Measurements from ENCODE around the gene GPAT3. TPM values are rescaled to one million over a fixed set of nuclear protein-coding genes. Genes with fewer than 3 reads are reported as not detected.

Gene GPAT3
- total RNA-seq, 2 donors from 2014 or later: 1.8 to 4.3 TPM

GRCh38 chr4:83610729-83611128, 74.8 kb downstream of the GPAT3 start:
- H3K4me1 ChIP-seq: peaks cover 8% of the 10 kb centered on the region
- no peak overlapping the region for H3K4me3 ChIP-seq
- DNase-seq: no peak
- 93 to 100% methylated on average over 1 of the region's 1 CpG for WGBS, 2 donors
- no peaks in the 10 kb centered on the region for H3K27me3 ChIP-seq
- no peak for ATAC-seq
- H3K9me3 ChIP-seq: peaks cover 0 to 16% (median 0%) of the 10 kb centered on the region in 3 donors
- intact Hi-C loops (cut with DNase I): no loop called here
- H3K36me3 ChIP-seq (replicated peaks in 1 of 2; ENCODE audit: insufficient read depth in 1 of 2, low read depth in 2 of 2): no peaks in the 10 kb centered on the region
- H3K27ac ChIP-seq: no peak overlapping the region
- TF ChIP-seq, protein P1, sequence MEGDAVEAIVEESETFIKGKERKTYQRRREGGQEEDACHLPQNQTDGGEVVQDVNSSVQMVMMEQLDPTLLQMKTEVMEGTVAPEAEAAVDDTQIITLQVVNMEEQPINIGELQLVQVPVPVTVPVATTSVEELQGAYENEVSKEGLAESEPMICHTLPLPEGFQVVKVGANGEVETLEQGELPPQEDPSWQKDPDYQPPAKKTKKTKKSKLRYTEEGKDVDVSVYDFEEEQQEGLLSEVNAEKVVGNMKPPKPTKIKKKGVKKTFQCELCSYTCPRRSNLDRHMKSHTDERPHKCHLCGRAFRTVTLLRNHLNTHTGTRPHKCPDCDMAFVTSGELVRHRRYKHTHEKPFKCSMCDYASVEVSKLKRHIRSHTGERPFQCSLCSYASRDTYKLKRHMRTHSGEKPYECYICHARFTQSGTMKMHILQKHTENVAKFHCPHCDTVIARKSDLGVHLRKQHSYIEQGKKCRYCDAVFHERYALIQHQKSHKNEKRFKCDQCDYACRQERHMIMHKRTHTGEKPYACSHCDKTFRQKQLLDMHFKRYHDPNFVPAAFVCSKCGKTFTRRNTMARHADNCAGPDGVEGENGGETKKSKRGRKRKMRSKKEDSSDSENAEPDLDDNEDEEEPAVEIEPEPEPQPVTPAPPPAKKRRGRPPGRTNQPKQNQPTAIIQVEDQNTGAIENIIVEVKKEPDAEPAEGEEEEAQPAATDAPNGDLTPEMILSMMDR (IDR thresholded peaks at IDR 0.05): no peak
- no peak for TF ChIP-seq POLR2A (IDR thresholded peaks at IDR 0.05)

- Histone ChIP-seq H3K4me1 (peaks cover under 1% of the 10 kb centered on the region), H3K27me3 (no peaks in the 10 kb centered on the region), H3K9me3 (peaks cover 0 to 16% (median 0%) of the 10 kb centered on the region in 3 donors), H3K36me3 (replicated peaks in 1 of 2; ENCODE audit: insufficient read depth in 1 of 2, low read depth in 2 of 2) (no peaks in the 10 kb centered on the region), H3K27ac (no peak overlapping the region), H3K4me3 (no peak overlapping the region)
- no peak for DNase-seq
- no peak for ATAC-seq
- TF ChIP-seq, protein P1 (IDR thresholded peaks at IDR 0.05): no peak
- intact Hi-C loops (cut with DNase I): no loop called here
These were observed 77.1 kb downstream of the GPAT3 start for GRCh38 chr4:83613023-83613422.

GRCh38 chr4:83613994-83614393, 78.1 kb downstream of the GPAT3 start:
- WGBS, 2 donors: 87 to 89% methylated on average over 4 of the region's 4 CpGs

DNA sequence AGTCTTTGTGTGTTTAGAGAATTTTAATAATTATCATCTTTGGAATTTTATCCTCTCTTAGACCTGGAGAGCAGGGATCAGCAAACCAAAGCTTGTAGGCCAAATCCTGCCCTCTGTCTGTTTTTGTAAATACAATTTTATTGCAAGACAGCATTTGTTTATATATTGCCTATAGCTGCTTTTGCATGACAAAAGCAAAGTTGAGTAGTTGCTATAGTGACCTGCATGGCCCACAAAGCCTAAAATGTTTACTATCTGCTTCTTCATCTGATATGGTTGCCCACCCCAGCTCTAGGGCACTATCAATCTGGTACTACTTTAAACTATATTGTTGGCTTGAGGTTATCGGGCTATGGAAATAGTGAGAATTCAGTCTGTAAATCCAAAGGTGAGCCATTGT, 80.3 kb downstream of the GPAT3 start:
- WGBS, 2 donors: 0 to 35% methylated on average over 1 of the region's 1 CpG
- no peaks in the 10 kb centered on the region for H3K36me3 ChIP-seq (replicated peaks in 1 of 2; ENCODE audit: insufficient read depth in 1 of 2, low read depth in 2 of 2)
- H3K27me3 ChIP-seq: no peaks in the 10 kb centered on the region
- no peak overlapping the region for H3K27ac ChIP-seq
- peaks cover 0 to 16% (median 0%) of the 10 kb centered on the region in 3 donors for H3K9me3 ChIP-seq
- H3K4me3 ChIP-seq: no peak overlapping the region
- ATAC-seq (no peak), DNase-seq (no peak)
- TF ChIP-seq, protein P1 (IDR thresholded peaks at IDR 0.05): no peak
- no peak for TF ChIP-seq POLR2A (IDR thresholded peaks at IDR 0.05)
- peaks cover 24% of the 10 kb centered on the region for H3K4me1 ChIP-seq
- intact Hi-C loops (cut with DNase I): no loop called here

More at GRCh38 chr4:83613994-83614393, 78.1 kb downstream of the GPAT3 start:
- DNase-seq (no peak), ATAC-seq (no peak)
- Histone ChIP-seq H3K27me3 (no peaks in the 10 kb centered on the region), H3K4me1 (peaks cover 10% of the 10 kb centered on the region), H3K9me3 (peaks cover 0 to 16% (median 0%) of the 10 kb centered on the region in 3 donors), H3K27ac (no peak overlapping the region), H3K36me3 (replicated peaks in 1 of 2; ENCODE audit: insufficient read depth in 1 of 2, low read depth in 2 of 2) (no peaks in the 10 kb centered on the region), H3K4me3 (no peak overlapping the region)
- no peak for TF ChIP-seq POLR2A (IDR thresholded peaks at IDR 0.05)
- TF ChIP-seq, protein P1 (IDR thresholded peaks at IDR 0.05): no peak
- intact Hi-C loops (cut with DNase I): no loop called here

DNA sequence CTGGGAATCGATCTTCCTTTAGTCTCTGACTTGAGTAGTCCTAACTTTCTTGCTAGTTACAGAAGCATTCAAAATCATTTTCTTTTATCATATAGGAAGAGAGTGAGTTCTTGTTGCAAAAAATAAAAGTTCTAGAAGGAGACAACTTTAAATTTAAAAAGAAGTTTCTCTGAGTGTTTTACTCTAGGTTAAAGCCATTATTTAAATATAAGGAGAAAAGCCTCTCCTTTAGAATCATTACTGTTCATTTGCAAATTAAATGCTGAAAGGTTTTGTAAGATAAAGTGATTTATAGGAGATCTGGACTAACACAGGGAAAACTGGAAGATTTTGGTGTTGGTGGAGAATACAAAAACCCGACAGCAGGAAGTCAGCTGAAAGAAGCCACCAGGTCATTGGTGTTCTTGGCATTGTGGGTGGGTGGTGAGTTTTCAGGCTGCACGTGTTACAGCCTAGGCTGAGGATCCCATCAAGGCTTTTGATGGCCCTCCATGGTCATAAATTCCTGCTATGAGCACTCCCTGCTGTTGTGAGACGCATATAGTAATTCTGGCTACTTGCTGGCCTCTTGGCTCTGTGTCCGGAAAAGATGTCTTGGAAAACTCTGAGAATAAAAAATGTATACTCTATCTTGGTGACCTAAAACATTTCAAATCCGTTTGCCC, 81.6 kb downstream of the GPAT3 start:
- H3K36me3 ChIP-seq (replicated peaks in 1 of 2; ENCODE audit: insufficient read depth in 1 of 2, low read depth in 2 of 2): no peaks in the 10 kb centered on the region
- H3K9me3 ChIP-seq: peaks cover 0 to 16% (median 0%) of the 10 kb centered on the region in 3 donors
- no peak for DNase-seq
- 76 to 81% methylated on average over 6 of the region's 6 CpGs for WGBS, 2 donors
- intact Hi-C loops (cut with DNase I): no loop called here
- H3K4me3 ChIP-seq: no peak overlapping the region
- peaks cover 24% of the 10 kb centered on the region for H3K4me1 ChIP-seq
- peak overlapping the region in 2 of 4 donors; percentile 29 to 71 for H3K27ac ChIP-seq
- no peaks in the 10 kb centered on the region for H3K27me3 ChIP-seq
- ATAC-seq: no peak
- TF ChIP-seq, protein P1 (IDR thresholded peaks at IDR 0.05): no peak
- no peak for TF ChIP-seq POLR2A (IDR thresholded peaks at IDR 0.05)

Measured in body of pancreas (tissue), 4 donors.